SH-SY5Y (cell line): ENCODE data around the gene KL.

Source experiments
- GATA2 ChIP-seq: IDR thresholded peaks from 2 replicates; pipeline ENCODE4 v1.6.1; 2011; ENCODE audit warnings: mild to moderate bottlenecking, low read depth, low read length
- GATA3 ChIP-seq: IDR thresholded peaks from 2 replicates; pipeline ENCODE4 v1.6.1; 2011; ENCODE audit warnings: low read depth, mild to moderate bottlenecking, low read length, moderate library complexity

DNA sequence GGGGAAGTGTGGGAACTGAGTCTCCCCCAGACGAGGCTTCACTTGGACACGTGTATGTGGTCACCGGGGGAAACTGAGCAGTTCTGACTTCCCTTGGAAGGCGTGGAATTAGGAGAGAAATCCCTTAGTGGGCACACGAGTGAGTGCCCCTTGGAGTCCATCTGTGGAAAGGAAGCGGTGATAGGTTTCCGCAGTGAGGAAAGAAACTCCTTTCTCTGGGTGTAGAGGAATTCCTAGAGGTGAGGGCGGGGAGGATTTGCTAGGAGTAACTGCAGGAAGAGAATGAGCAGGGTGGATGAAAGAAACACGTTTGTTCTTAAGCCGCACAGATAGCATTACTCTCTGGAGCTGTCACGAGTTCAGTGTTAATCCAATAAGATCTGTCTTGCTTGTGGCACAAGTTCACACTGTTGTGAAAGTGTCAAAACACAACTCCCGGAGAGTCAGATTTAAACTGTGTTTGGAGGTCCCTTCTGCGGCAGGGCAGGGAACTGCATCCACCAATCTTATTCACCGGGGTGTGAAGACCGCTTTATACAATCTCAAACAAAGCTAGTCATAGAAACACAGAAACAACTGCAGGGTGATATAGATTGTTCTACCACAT, 1.2 kb downstream of the KL start:
- TF ChIP-seq GATA2: no peak
- TF ChIP-seq GATA3: no peak
